Neural progenitor cell (in vitro differentiated cells): ENCODE measurements around the gene TNNC2. TPM values are rescaled to one million over a fixed set of nuclear protein-coding genes. Genes with fewer than 3 reads are reported as not detected.

ENCODE experiments used
- DNase-seq: peaks from one replicate; pipeline ENCODE4 v3.0.0-alpha.2; 2016; ENCODE audit warnings: low spot score
- H2AFZ ChIP-seq: fragments of 200-600 bp; sonication (generic); replicated peaks from 2 replicates; pipeline ENCODE4 v1.6.1; 2016; ENCODE audit warnings: antibody characterized with exemption
- H3F3A ChIP-seq: fragments of 200-600 bp; sonication (generic); 2 replicates; pipeline ENCODE4 v1.6.1; 2016; ENCODE audit warnings: antibody characterized with exemption, low read depth
- H3K27ac ChIP-seq: fragments of 200-600 bp; sonication (generic); 2 replicates; pipeline ENCODE4 v1.5.1; 2016; ENCODE audit warnings: mild to moderate bottlenecking
- H3K27me3 ChIP-seq: fragments of 200-600 bp; sonication (generic); 2 replicates; pipeline ENCODE4 v1.6.1; 2016; ENCODE audit warnings: mild to moderate bottlenecking, moderate library complexity
- H3K36me3 ChIP-seq: fragments of 200-600 bp; sonication (generic); 2 replicates; pipeline ENCODE4 v1.5.1; 2016
- H3K4me1 ChIP-seq: fragments of 200-600 bp; sonication (generic); 2 replicates; pipeline ENCODE4 v1.6.1; 2016; ENCODE audit warnings: mixed run types
- H3K4me2 ChIP-seq: fragments of 200-600 bp; sonication (generic); 2 replicates; pipeline ENCODE4 v1.6.1; 2016
- H3K4me3 ChIP-seq: fragments of 200-600 bp; sonication (generic); 2 replicates; pipeline ENCODE4 v1.5.1; 2016
- H3K79me2 ChIP-seq: fragments of 200-600 bp; sonication (generic); 2 replicates; pipeline ENCODE4 v1.6.1; 2016; ENCODE audit warnings: low read depth
- H3K9ac ChIP-seq: fragments of 200-600 bp; sonication (generic); 2 replicates; pipeline ENCODE4 v1.6.1; 2016
- H3K9me3 ChIP-seq: fragments of 200-600 bp; sonication (generic); 2 replicates; pipeline ENCODE4 v1.5.1; 2016; ENCODE audit warnings: low read depth
- H4K20me1 ChIP-seq: fragments of 200-600 bp; sonication (generic); 2 replicates; pipeline ENCODE4 v1.6.1; 2016; ENCODE audit warnings: low read depth
- H3K27ac Mint-ChIP-seq: 3 replicates; pipeline ENCODE4 v1.8.0; 2021; ENCODE audit warnings: mixed read lengths
- H3K27me3 Mint-ChIP-seq: 2 replicates; pipeline ENCODE4 v1.8.0; 2022; ENCODE audit warnings: low read depth, mild to moderate bottlenecking, inconsistent platforms, moderate library complexity, mixed read lengths; ENCODE audit not compliant: insufficient read depth
- H3K36me3 Mint-ChIP-seq: 3 replicates; pipeline ENCODE4 v1.8.0; 2021; ENCODE audit warnings: mixed read lengths
- H3K4me1 Mint-ChIP-seq: 3 replicates; pipeline ENCODE4 v1.8.0; 2021; ENCODE audit warnings: mixed read lengths
- H3K4me3 Mint-ChIP-seq: 3 replicates; pipeline ENCODE4 v1.8.0; 2021; ENCODE audit warnings: mild to moderate bottlenecking, moderate library complexity, mixed read lengths
- H3K9me3 Mint-ChIP-seq: 3 replicates; pipeline ENCODE4 v1.8.0; 2020; ENCODE audit warnings: mixed read lengths
- CTCF ChIP-seq: fragments of 200-600 bp; sonication (generic); IDR thresholded peaks from 2 replicates; pipeline ENCODE4 v1.5.1; 2017; ENCODE audit warnings: antibody characterized with exemption, mild to moderate bottlenecking
- EZH2 ChIP-seq: fragments of 200-600 bp; sonication (generic); IDR thresholded peaks from 2 replicates; pipeline ENCODE4 v1.6.1; 2017; ENCODE audit warnings: antibody characterized with exemption, mild to moderate bottlenecking, moderate library complexity
- EZH2phosphoT487 ChIP-seq: fragments of 200-600 bp; sonication (generic); IDR thresholded peaks from 2 replicates; pipeline ENCODE4 v1.6.1; 2017; ENCODE audit warnings: antibody characterized with exemption
- total RNA-seq: library from RNA; depleted of rRNA; stranded (reverse); fragments of >200 nt; gene quantifications from 2 replicates; pipeline ENCODE4 v1.2.3, GENCODE V29; 2015; ENCODE audit warnings: low replicate concordance

The TNNC2 gene
- total RNA-seq, 1 donor from 2014 or later: not detected

DNA sequence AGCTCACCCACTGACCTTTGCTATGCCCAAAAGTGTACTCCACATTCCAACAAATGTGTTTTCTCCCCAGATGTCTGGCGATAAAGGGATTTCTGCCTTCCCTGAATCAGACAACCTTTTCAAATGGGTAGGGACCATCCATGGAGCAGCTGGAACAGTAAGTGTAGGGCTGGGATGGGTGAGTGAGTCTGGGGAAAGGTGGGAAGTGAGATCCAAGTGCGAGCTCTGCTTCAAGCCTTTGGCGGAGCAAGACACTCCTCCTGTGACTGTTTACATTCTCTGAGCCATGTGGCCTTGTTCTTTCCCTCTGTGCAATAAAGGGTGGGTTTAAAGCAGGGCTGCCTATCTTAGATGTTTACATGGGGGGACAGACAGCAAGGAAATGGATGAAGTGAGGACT is 12.8 kb downstream of the TNNC2 start:
- Mint-ChIP-seq H3K4me1 (peaks cover 30% of the 10 kb centered on the region), H3K36me3 (peaks cover 40% of the 10 kb centered on the region), H3K27ac (no peak overlapping the region), H3K9me3 (peaks cover 3% of the 10 kb centered on the region), H3K27me3 (no peaks in the 10 kb centered on the region), H3K4me3 (peak overlapping the region; percentile 41)
- Histone ChIP-seq H3K4me3 (peak overlapping the region; percentile 98), H3K36me3 (peaks cover 9% of the 10 kb centered on the region), H3K9me3 (no peaks in the 10 kb centered on the region), H3K27me3 (no peaks in the 10 kb centered on the region), H4K20me1 (peaks cover 38% of the 10 kb centered on the region), H3K9ac (no peak overlapping the region), H3F3A (peaks cover 52% of the 10 kb centered on the region), H3K79me2 (peaks cover 36% of the 10 kb centered on the region), H3K4me2 (peak overlapping the region; percentile 92), H2AFZ (no peak overlapping the region), H3K4me1 (peaks cover 16% of the 10 kb centered on the region), H3K27ac (no peak overlapping the region)
- TF ChIP-seq EZH2 (no peak), CTCF (no peak), EZH2phosphoT487 (no peak)
- DNase-seq: no peak

DNA sequence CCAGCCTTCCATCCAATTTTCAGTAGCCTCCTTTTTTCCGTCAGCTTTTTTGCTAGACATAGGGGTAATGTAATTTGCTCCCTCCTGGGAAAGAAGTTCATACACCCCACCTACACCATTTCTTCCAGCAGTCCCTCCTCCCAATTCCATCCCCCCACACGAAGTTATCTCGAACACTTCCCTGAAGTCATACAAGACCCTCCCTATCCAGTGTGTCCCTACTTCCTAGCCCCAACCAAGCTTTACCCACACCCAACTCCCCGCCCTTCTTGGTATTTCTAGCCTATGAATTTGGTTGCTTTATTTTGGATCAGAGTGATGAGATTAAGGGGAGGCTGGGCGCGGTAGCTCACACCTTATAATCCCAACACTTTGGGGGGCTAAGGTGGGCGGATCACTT is 13.6 kb downstream of the TNNC2 start:
- no peak overlapping the region for H3K27ac ChIP-seq
- H3K4me3 Mint-ChIP-seq: peak overlapping the region; percentile 99
- H3K36me3 Mint-ChIP-seq: peaks cover 42% of the 10 kb centered on the region
- peak overlapping the region; percentile 81 for H3K9ac ChIP-seq
- no peaks in the 10 kb centered on the region for H3K27me3 Mint-ChIP-seq
- H3K4me1 Mint-ChIP-seq: peaks cover 30% of the 10 kb centered on the region
- H3K4me1 ChIP-seq: peaks cover 16% of the 10 kb centered on the region
- H3K36me3 ChIP-seq: peaks cover 9% of the 10 kb centered on the region
- peak overlapping the region; percentile 98 for H3K4me3 ChIP-seq
- TF ChIP-seq CTCF: no peak
- no peak for TF ChIP-seq EZH2
- no peak for TF ChIP-seq EZH2phosphoT487
- H3K27ac Mint-ChIP-seq: peak overlapping the region; percentile 95
- peaks cover 36% of the 10 kb centered on the region for H3K79me2 ChIP-seq
- peaks cover 51% of the 10 kb centered on the region for H3F3A ChIP-seq
- peak overlapping the region; percentile 92 for H3K4me2 ChIP-seq
- no peaks in the 10 kb centered on the region for H3K27me3 ChIP-seq
- H3K9me3 ChIP-seq: no peaks in the 10 kb centered on the region
- no peak overlapping the region for H2AFZ ChIP-seq
- peaks cover 38% of the 10 kb centered on the region for H4K20me1 ChIP-seq
- H3K9me3 Mint-ChIP-seq: peaks cover 3% of the 10 kb centered on the region
- DNase-seq: no peak

- Histone ChIP-seq H3K4me3 (peak overlapping the region; percentile 98), H3K27me3 (no peaks in the 10 kb centered on the region), H3K79me2 (peaks cover 36% of the 10 kb centered on the region), H3K4me2 (peak overlapping the region; percentile 92), H3K4me1 (peaks cover 16% of the 10 kb centered on the region), H4K20me1 (peaks cover 38% of the 10 kb centered on the region), H3K36me3 (peaks cover 9% of the 10 kb centered on the region), H2AFZ (peak overlapping the region; percentile 21), H3F3A (peaks cover 46% of the 10 kb centered on the region), H3K9ac (peak overlapping the region; percentile 81), H3K9me3 (no peaks in the 10 kb centered on the region), H3K27ac (no peak overlapping the region)
- DNase-seq: no peak
- Mint-ChIP-seq H3K27me3 (no peaks in the 10 kb centered on the region), H3K4me3 (peak overlapping the region; percentile 99), H3K27ac (peak overlapping the region; percentile 95), H3K9me3 (peaks cover 3% of the 10 kb centered on the region), H3K4me1 (peaks cover 30% of the 10 kb centered on the region), H3K36me3 (peaks cover 43% of the 10 kb centered on the region)
- TF ChIP-seq EZH2phosphoT487: no peak
- no peak for TF ChIP-seq EZH2
- TF ChIP-seq CTCF: no peak
Observed at GRCh38 chr20:45813006-45813340, 14.1 kb downstream of the TNNC2 start.
